HG02678 (cell line): ENCODE data around the gene DARS2.
"Not testable (repeated sequence)": the region's sequence is repeated elsewhere in the genome, so short reads cannot be mapped to it uniquely, and the experiment has no call there.

ENCODE experiments used
- ATAC-seq: cut with Tn5 transposase; IDR thresholded peaks from one replicate; pipeline ENCODE4 v1.9.1; 2021; ENCODE audit warnings: mild to moderate bottlenecking, moderate library complexity; ENCODE audit not compliant: unreplicated experiment

DARS2 gene

GRCh38 chr1:173824315-173825081 lies at the start of gene DARS2, which contains the start of gene CENPL:
DARS2 (plus strand) TSS chr1:173824673; CDS start chr1:173825230, 557 bp downstream.
CENPL (minus strand) TSS chr1:173824883; CDS start chr1:173811299, 13,584 bp downstream.
- ATAC-seq = peak; percentile 84

GRCh38 chr1:173775578-173776226 lies 48.8 kb upstream of the DARS2 start:
- no peak for ATAC-seq

GRCh38 chr1:173779936-173780335 lies 44.5 kb upstream of the DARS2 start:
- no peak for ATAC-seq

GRCh38 chr1:173784997-173785396 lies 39.5 kb upstream of the DARS2 start:
- no peak for ATAC-seq

GRCh38 chr1:173789841-173790240 lies 34.6 kb upstream of the DARS2 start:
- ATAC-seq = no peak

- ATAC-seq = no peak
Measured at GRCh38 chr1:173798078-173798477, 26.4 kb upstream of the DARS2 start.

- not testable (repeated sequence) for ATAC-seq
Measured at GRCh38 chr1:173799995-173800394, 24.5 kb upstream of the DARS2 start.

- no peak for ATAC-seq
Measured at GRCh38 chr1:173802961-173803360, 21.5 kb upstream of the DARS2 start.

GRCh38 chr1:173813654-173814053 lies 10.8 kb upstream of the DARS2 start:
- ATAC-seq = not testable (repeated sequence)

- ATAC-seq = no peak
Measured at GRCh38 chr1:173818459-173818858, 6.0 kb upstream of the DARS2 start.

- no peak for ATAC-seq
Measured at GRCh38 chr1:173821680-173822079, 2.8 kb upstream of the DARS2 start.

- peak; percentile 42 for ATAC-seq
Measured at GRCh38 chr1:173823781-173824314, 625 bp upstream of the DARS2 start.

GRCh38 chr1:173827611-173828010 lies 3.1 kb downstream of the DARS2 start:
- no peak for ATAC-seq

GRCh38 chr1:173832748-173833147 lies 8.3 kb downstream of the DARS2 start:
- no peak for ATAC-seq

GRCh38 chr1:173852105-173852504 lies 27.6 kb downstream of the DARS2 start:
- ATAC-seq = no peak

GRCh38 chr1:173853074-173853473 lies 28.6 kb downstream of the DARS2 start:
- ATAC-seq = no peak

GRCh38 chr1:173856014-173856413 lies 31.5 kb downstream of the DARS2 start:
- ATAC-seq = no peak

- ATAC-seq = no peak
Measured at GRCh38 chr1:173856903-173857302, 32.4 kb downstream of the DARS2 start.

- ATAC-seq = no peak
Measured at GRCh38 chr1:173857363-173857917, 33.0 kb downstream of the DARS2 start.

- ATAC-seq = not testable (repeated sequence)
Measured at GRCh38 chr1:173859547-173859946, 35.1 kb downstream of the DARS2 start.

GRCh38 chr1:173860065-173860464 lies 35.6 kb downstream of the DARS2 start:
- no peak for ATAC-seq

- no peak for ATAC-seq
Measured at GRCh38 chr1:173861731-173862145, 37.3 kb downstream of the DARS2 start.
